Gastroesophageal sphincter (tissue), 3 donors: ENCODE results near the gene SF3A1.
A peak's percentile ranks its signal among the peaks of the same experiment; 100 is the strongest.

Source experiments
- CTCF ChIP-seq, 4 experiments: fragments of 200-600 bp in 2 of 4; fragments of 450-650 bp in 2 of 4; sonication (generic) in 1 of 4; IDR thresholded peaks; one replicate each; pipeline ENCODE4 v1.5.1; 2017 to 2019; ENCODE audit warnings: antibody characterized with exemption in 4 of 4, mild to moderate bottlenecking in 2 of 4, moderate library complexity in 2 of 4
- POLR2AphosphoS5 ChIP-seq: sonication (generic); formaldehyde crosslinking; IDR thresholded peaks from one replicate; pipeline ENCODE4 v1.6.1; 2017; ENCODE audit warnings: antibody characterized with exemption

GRCh38 chr22:30312053-30312452 lies 44.6 kb downstream of the SF3A1 start:
- TF ChIP-seq POLR2AphosphoS5 (peak; percentile 54), CTCF (IDR thresholded peaks at IDR 0.05) (no peak)
